H1 (cell line): ENCODE results near the gene PDE8A. TPM values are rescaled to one million over a fixed set of nuclear protein-coding genes. Genes with fewer than 3 reads are reported as not detected.

Experiments used
- CTCF ChIA-PET: fragments of 300-600 bp; sonication (Branson Sonifier 250); formaldehyde crosslinking; loops from one replicate; lab custom pipeline; 2021; ENCODE audit not compliant: partially characterized antibody; lab: Charles Lee
- POLR2A ChIA-PET: fragments of 300-600 bp; sonication (Branson Sonifier 250); formaldehyde crosslinking; loops from one replicate; lab custom pipeline; 2021; ENCODE audit warnings: inconsistent platforms; ENCODE audit not compliant: partially characterized antibody; lab: Charles Lee
- DNase-seq, 2 experiments: peaks; one replicate each; pipeline versions ENCODE4 v3.0.0 to v3.0.0-alpha.2; 2010 to 2022; ENCODE audit warnings: low spot score in 2 of 2, low read depth in 1 of 2, mixed read lengths in 1 of 2
- FAIRE-seq: peaks from 2 replicates; lab custom pipeline; 2011; peaks lifted over from hg19 to GRCh38; lab: Jason Lieb, UNC
- H2AFZ ChIP-seq: 2 replicates; pipeline ENCODE4 v1.8.1; 2012; ENCODE audit warnings: low read length, inconsistent platforms
- H2AK5ac ChIP-seq: 2 replicates; pipeline ENCODE4 v1.6.1; 2013; ENCODE audit warnings: low read depth, low read length
- H2BK120ac ChIP-seq: replicated peaks from 2 replicates; pipeline ENCODE3; 2013; ENCODE audit warnings: low read depth, low read length, inconsistent platforms
- H2BK12ac ChIP-seq: 2 replicates; pipeline ENCODE4 v1.6.1; 2013; ENCODE audit warnings: low read depth, low read length
- H2BK15ac ChIP-seq: 2 replicates; pipeline ENCODE4 v1.6.1; 2013; ENCODE audit warnings: low read length
- H2BK20ac ChIP-seq: 2 replicates; pipeline ENCODE4 v1.6.1; 2013; ENCODE audit warnings: low read length
- H2BK5ac ChIP-seq: 2 replicates; pipeline ENCODE4 v1.6.1; 2013; ENCODE audit warnings: low read depth, low read length
- H3K14ac ChIP-seq: 2 replicates; pipeline ENCODE4 v1.6.1; 2013; ENCODE audit warnings: inconsistent platforms; ENCODE audit not compliant: insufficient read length
- H3K18ac ChIP-seq: 2 replicates; pipeline ENCODE4 v1.6.1; 2013; ENCODE audit warnings: low read length; ENCODE audit errors: extremely low read depth
- H3K23ac ChIP-seq: 2 replicates; pipeline ENCODE4 v1.6.1; 2013; ENCODE audit warnings: inconsistent platforms; ENCODE audit not compliant: insufficient read length
- H3K23me2 ChIP-seq: 2 replicates; pipeline ENCODE4 v1.6.1; 2013; ENCODE audit warnings: low read depth, low read length
- H3K27ac ChIP-seq: 2 replicates; pipeline ENCODE4 v1.6.1; 2011; ENCODE audit warnings: low read depth, low read length, inconsistent platforms
- H3K27me3 ChIP-seq, 4 experiments: replicated peaks in 1 of 4; 1 replicate in 1 of 4; 2 replicates in 3 of 4; pipeline versions ENCODE4 v1.6.1 to v1.8.1; 2011 to 2013; ENCODE audit warnings: low read length in 3 of 4, mild to moderate bottlenecking in 3 of 4, inconsistent platforms in 2 of 4, mixed read lengths in 2 of 4, moderate library complexity in 1 of 4; ENCODE audit not compliant: control insufficient read depth in 3 of 4, insufficient read depth in 3 of 4; ENCODE audit errors: extremely low read depth in 1 of 4
- H3K36me3 ChIP-seq, 4 experiments: 2 replicates each; pipeline versions ENCODE4 v1.6.1 to v1.8.1; 2011 to 2013; ENCODE audit warnings: mild to moderate bottlenecking in 4 of 4, low read length in 3 of 4, moderate library complexity in 2 of 4, control low read depth in 1 of 4, inconsistent platforms in 1 of 4; ENCODE audit not compliant: insufficient read depth in 4 of 4, control insufficient read depth in 2 of 4
- H3K4ac ChIP-seq: replicated peaks from 2 replicates; pipeline ENCODE3; 2013; ENCODE audit warnings: low read length, low read depth, mixed read lengths, inconsistent platforms; ENCODE audit not compliant: insufficient read length
- H3K4me1 ChIP-seq, 4 experiments: replicated peaks in 1 of 4; 1 replicate in 1 of 4; 2 replicates in 3 of 4; pipeline versions ENCODE4 v1.6.1 to v1.8.1; 2011 to 2013; ENCODE audit warnings: low read length in 3 of 4, inconsistent platforms in 2 of 4, mixed read lengths in 1 of 4; ENCODE audit not compliant: insufficient read depth in 4 of 4, control insufficient read depth in 3 of 4
- H3K4me2 ChIP-seq, 2 experiments: 2 replicates each; pipeline versions ENCODE4 v1.6.1 to v1.8.1; 2011 to 2013; ENCODE audit warnings: low read depth in 2 of 2, low read length in 2 of 2, control low read depth in 1 of 2, inconsistent platforms in 1 of 2, mild to moderate bottlenecking in 1 of 2; ENCODE audit not compliant: insufficient read depth in 1 of 2
- H3K4me3 ChIP-seq, 4 experiments: fragments of 200-600, 300-600 bp in 1 of 4; sonication (generic), shearing (Covaris generic), sonication (Bioruptor Twin) in 1 of 4; 2 replicates each; pipeline versions ENCODE4 v1.5.1 to v1.8.1; 2011 to 2016; ENCODE audit warnings: low read length in 4 of 4, low read depth in 3 of 4, control low read depth in 2 of 4, inconsistent platforms in 2 of 4, mild to moderate bottlenecking in 2 of 4, mixed read lengths in 1 of 4, moderate library complexity in 1 of 4; ENCODE audit not compliant: insufficient read depth in 2 of 4; ENCODE audit errors: extremely low read depth in 1 of 4
- H3K56ac ChIP-seq: replicated peaks from 2 replicates; pipeline ENCODE3; 2013; ENCODE audit warnings: low read depth, mild to moderate bottlenecking, mixed read lengths, low read length, inconsistent platforms; ENCODE audit not compliant: insufficient read length
- H3K79me1 ChIP-seq: 2 replicates; pipeline ENCODE4 v1.6.1; 2013; ENCODE audit warnings: low read depth, low read length, control low read depth
- H3K79me2 ChIP-seq, 2 experiments: 2 replicates each; pipeline versions ENCODE4 v1.6.1 to v1.8.1; 2012 to 2013; ENCODE audit warnings: low read length in 2 of 2, mild to moderate bottlenecking in 2 of 2, inconsistent platforms in 1 of 2; ENCODE audit not compliant: insufficient read depth in 2 of 2, control insufficient read depth in 1 of 2
- H3K9ac ChIP-seq, 4 experiments: replicated peaks in 1 of 4; 1 replicate in 1 of 4; 2 replicates in 3 of 4; pipeline versions ENCODE4 v1.6.1 to v1.8.1; 2011 to 2013; ENCODE audit warnings: low read depth in 3 of 4, low read length in 3 of 4, control low read depth in 2 of 4, mild to moderate bottlenecking in 2 of 4, moderate library complexity in 2 of 4, inconsistent platforms in 1 of 4; ENCODE audit errors: extremely low read depth in 1 of 4
- H3K9me3 ChIP-seq, 2 experiments: 2 replicates each; pipeline versions ENCODE4 v1.6.1 to v1.8.1; 2012 to 2013; ENCODE audit warnings: mild to moderate bottlenecking in 2 of 2, moderate library complexity in 2 of 2, control low read depth in 1 of 2, inconsistent platforms in 1 of 2, low read depth in 1 of 2, low read length in 1 of 2, mixed read lengths in 1 of 2; ENCODE audit not compliant: insufficient read depth in 2 of 2
- H4K20me1 ChIP-seq, 2 experiments: replicated peaks in 1 of 2; 2 replicates each; pipeline versions ENCODE3 to v1.8.1; 2011 to 2013; ENCODE audit warnings: inconsistent platforms in 2 of 2, low read length in 2 of 2, mild to moderate bottlenecking in 1 of 2; ENCODE audit not compliant: insufficient read depth in 2 of 2, control insufficient read depth in 1 of 2
- H4K5ac ChIP-seq: 2 replicates; pipeline ENCODE4 v1.6.1; 2013; ENCODE audit warnings: low read length, low read depth, mixed read lengths, inconsistent platforms; ENCODE audit not compliant: insufficient read length
- H4K8ac ChIP-seq: 2 replicates; pipeline ENCODE4 v1.8.0; 2013; ENCODE audit warnings: mild to moderate bottlenecking, moderate library complexity, low read length, inconsistent platforms; ENCODE audit not compliant: insufficient read depth; ENCODE audit errors: extremely low read depth
- H4K91ac ChIP-seq: replicated peaks from 2 replicates; pipeline ENCODE3; 2013; ENCODE audit warnings: low read length, mixed read lengths, inconsistent platforms; ENCODE audit not compliant: insufficient read length
- ATF2 ChIP-seq: IDR thresholded peaks from 2 replicates; pipeline ENCODE4 v1.6.1; 2012; ENCODE audit warnings: low read length, inconsistent platforms
- EGR1 ChIP-seq: IDR thresholded peaks from 2 replicates; pipeline ENCODE4 v1.6.1; 2011; ENCODE audit warnings: low read depth, low read length, borderline replicate concordance
- FOSL1 ChIP-seq: IDR thresholded peaks from 2 replicates; pipeline ENCODE4 v1.6.1; 2011; ENCODE audit warnings: mild to moderate bottlenecking, low read depth, low read length, moderate library complexity; ENCODE audit not compliant: insufficient read depth
- GABPA ChIP-seq: IDR thresholded peaks from 2 replicates; pipeline ENCODE4 v1.6.1; 2011; ENCODE audit warnings: mild to moderate bottlenecking, low read length, moderate library complexity, borderline replicate concordance; ENCODE audit not compliant: insufficient read depth
- KDM5A ChIP-seq: fragments of 200-600 bp; IDR thresholded peaks from 2 replicates; pipeline ENCODE4 v1.7.1; 2012; ENCODE audit warnings: mild to moderate bottlenecking, low read length, inconsistent platforms, mixed read lengths
- MAX ChIP-seq: IDR thresholded peaks from 2 replicates; pipeline ENCODE4 v1.6.1; 2012; ENCODE audit warnings: inconsistent platforms
- NANOG ChIP-seq: IDR thresholded peaks from 2 replicates; pipeline ENCODE4 v1.6.1; 2011; ENCODE audit warnings: low read length, low read depth, mild to moderate bottlenecking, inconsistent platforms; ENCODE audit not compliant: insufficient read depth, poor library complexity, severe bottlenecking
- POLR2AphosphoS5 ChIP-seq: IDR thresholded peaks from 2 replicates; pipeline ENCODE4 v1.6.1; 2011; ENCODE audit warnings: low read depth, low read length
- SIN3A ChIP-seq, 2 experiments: IDR thresholded peaks in 1 of 2; conservative IDR thresholded peaks in 1 of 2; 2 replicates each; pipeline ENCODE4 v1.6.1; 2011 to 2012; ENCODE audit warnings: low read length in 2 of 2, improper control_type of control experiment in 1 of 2, low read depth in 1 of 2, mild to moderate bottlenecking in 1 of 2
- SIRT6 ChIP-seq: IDR thresholded peaks from one replicate; pipeline ENCODE4 v1.7.1; 2012; ENCODE audit warnings: low read length, inconsistent platforms
- YY1 ChIP-seq: IDR thresholded peaks from 2 replicates; pipeline ENCODE4 v1.6.1; 2011; ENCODE audit warnings: low read depth, mild to moderate bottlenecking, low read length
- WGBS, 2 experiments: shearing (Covaris generic) in 1 of 2; methylation state at CpG; one replicate each; pipeline versions ENCODE4 v1.1.6 to v1.1.7; 2013 to 2015; ENCODE audit warnings: low lambda C conversion rate in 2 of 2, mixed read lengths in 2 of 2, inconsistent platforms in 1 of 2, low coverage in 1 of 2, missing lambda C conversion rate in 1 of 2; ENCODE audit not compliant: insufficient replicate concordance in 2 of 2, insufficient coverage in 1 of 2, insufficient read length in 1 of 2; ENCODE audit errors: extremely low coverage in 1 of 2, missing lambda C conversion rate in 1 of 2; 5-methylcytosine and 5-hydroxymethylcytosine counted together
- polyA plus RNA-seq, 7 experiments: library from polyadenylated mRNA; depleted of rRNA in 3 of 7; stranded (reverse) in 5 of 7; unstranded in 2 of 7; fragments of >200 nt in 5 of 7; fragments of 200-250 nt in 2 of 7; gene quantifications; 1 replicate in 5 of 7; 2 replicates in 1 of 7; 4 replicates in 1 of 7; pipeline versions ENCODE4 v1.2.1 to v1.2.3, GENCODE V29; 2011 to 2013; ENCODE audit warnings: missing spikeins in 2 of 7, mixed read lengths in 2 of 7
- total RNA-seq: library from RNA; stranded (reverse); fragmentation: NEBNext Ultra II Directional; extraction: Animal tissue kit (Norgen Biotek cat#: 25700); gene quantifications from 2 replicates; pipeline ENCODE4 v1.2.1, GENCODE V29; 2021

Gene PDE8A
- total and polyA plus RNA-seq, 2 of the 8 experiments (the other 6 are each of a cell fraction or from before 2014, with no cell fraction given): 6.9 to 7.8 TPM

GRCh38 chr15:85030301-85030929 is 48.8 kb downstream of the PDE8A start:
- Histone ChIP-seq H3K4me3 (no peak overlapping the region), H3K14ac (no peak overlapping the region), H3K4ac (no peak overlapping the region), H4K5ac (no peak overlapping the region), H3K27me3 (no peaks in the 10 kb centered on the region), H3K9me3 (no peaks in the 10 kb centered on the region), H2AK5ac (no peak overlapping the region), H3K4me2 (no peak overlapping the region), H3K79me2 (no peaks in the 10 kb centered on the region), H2AFZ (no peak overlapping the region), H4K91ac (no peak overlapping the region), H3K36me3 (no peaks in the 10 kb centered on the region), H2BK12ac (no peak overlapping the region), H2BK120ac (no peak overlapping the region), H4K8ac (no peak overlapping the region), H2BK5ac (no peak overlapping the region; the same call in 1 of the 2 replicates), H3K79me1 (no peaks in the 10 kb centered on the region), H3K23me2 (no peaks in the 10 kb centered on the region), H2BK15ac (no peak overlapping the region), H4K20me1 (peaks cover 0 to 2% of the 10 kb centered on the region in 2 experiments), H2BK20ac (no peak overlapping the region), H3K9ac (no peak overlapping the region), H3K4me1 (peaks cover 0 to 13% (median 6%) of the 10 kb centered on the region in 4 experiments; a peak in 5 of 7 replicates), H3K27ac (no peak overlapping the region), H3K18ac (no peak overlapping the region), H3K23ac (no peak overlapping the region), H3K56ac (peak overlapping the region; percentile 54)
- FAIRE-seq: no peak
- WGBS, 2 experiments: 92% methylated on average over 1 of the region's 1 CpG; no CpG with 5 or more reads in 1 of the 2 experiments
- ChIA-PET POLR2A (no interaction called here), CTCF (interaction anchor here (1.0 to 2.4 kb wide), 5 partner anchors 9 to 75 kb away, joined by 3 to 10 read pairs (median 4); no protein-coding TSS in a partner anchor)
- no peak for DNase-seq
- TF ChIP-seq FOSL1: no peak
- no peak for TF ChIP-seq POLR2AphosphoS5
- no peak for TF ChIP-seq ATF2
- TF ChIP-seq SIN3A (conservative IDR thresholded peaks at IDR 0.05 in 1 of 2, IDR thresholded peaks at IDR 0.05 in 1 of 2; ENCODE audit: low read depth in 1 of 2, low read length in 2 of 2): no peak
- TF ChIP-seq YY1: no peak
- TF ChIP-seq KDM5A: no peak
- TF ChIP-seq MAX: no peak
- TF ChIP-seq NANOG: no peak
- TF ChIP-seq GABPA: no peak
- TF ChIP-seq EGR1: no peak
- TF ChIP-seq SIRT6: no peak
